H1 (cell line): Measurements from ENCODE around the gene SERPINB11. TPM values are rescaled to one million over a fixed set of nuclear protein-coding genes. Genes with fewer than 3 reads are reported as not detected.

Experiments
- CTCF ChIA-PET: fragments of 300-600 bp; sonication (Branson Sonifier 250); formaldehyde crosslinking; loops from one replicate; lab custom pipeline; 2021; ENCODE audit not compliant: partially characterized antibody; lab: Charles Lee
- POLR2A ChIA-PET: fragments of 300-600 bp; sonication (Branson Sonifier 250); formaldehyde crosslinking; loops from one replicate; lab custom pipeline; 2021; ENCODE audit warnings: inconsistent platforms; ENCODE audit not compliant: partially characterized antibody; lab: Charles Lee
- DNase-seq, 2 experiments: peaks; one replicate each; pipeline versions ENCODE4 v3.0.0 to v3.0.0-alpha.2; 2010 to 2022; ENCODE audit warnings: low spot score in 2 of 2, low read depth in 1 of 2, mixed read lengths in 1 of 2
- FAIRE-seq: peaks from 2 replicates; lab custom pipeline; 2011; peaks lifted over from hg19 to GRCh38; lab: Jason Lieb, UNC
- H2AFZ ChIP-seq: 2 replicates; pipeline ENCODE4 v1.8.1; 2012; ENCODE audit warnings: low read length, inconsistent platforms
- H2AK5ac ChIP-seq: 2 replicates; pipeline ENCODE4 v1.6.1; 2013; ENCODE audit warnings: low read depth, low read length
- H2BK120ac ChIP-seq: replicated peaks from 2 replicates; pipeline ENCODE3; 2013; ENCODE audit warnings: low read depth, low read length, inconsistent platforms
- H2BK12ac ChIP-seq: 2 replicates; pipeline ENCODE4 v1.6.1; 2013; ENCODE audit warnings: low read depth, low read length
- H2BK15ac ChIP-seq: 2 replicates; pipeline ENCODE4 v1.6.1; 2013; ENCODE audit warnings: low read length
- H2BK20ac ChIP-seq: 2 replicates; pipeline ENCODE4 v1.6.1; 2013; ENCODE audit warnings: low read length
- H2BK5ac ChIP-seq: 2 replicates; pipeline ENCODE4 v1.6.1; 2013; ENCODE audit warnings: low read depth, low read length
- H3K14ac ChIP-seq: 2 replicates; pipeline ENCODE4 v1.6.1; 2013; ENCODE audit warnings: inconsistent platforms; ENCODE audit not compliant: insufficient read length
- H3K18ac ChIP-seq: 2 replicates; pipeline ENCODE4 v1.6.1; 2013; ENCODE audit warnings: low read length; ENCODE audit errors: extremely low read depth
- H3K23ac ChIP-seq: 2 replicates; pipeline ENCODE4 v1.6.1; 2013; ENCODE audit warnings: inconsistent platforms; ENCODE audit not compliant: insufficient read length
- H3K23me2 ChIP-seq: 2 replicates; pipeline ENCODE4 v1.6.1; 2013; ENCODE audit warnings: low read depth, low read length
- H3K27ac ChIP-seq: 2 replicates; pipeline ENCODE4 v1.6.1; 2011; ENCODE audit warnings: low read depth, low read length, inconsistent platforms
- H3K27me3 ChIP-seq, 4 experiments: replicated peaks in 1 of 4; 1 replicate in 1 of 4; 2 replicates in 3 of 4; pipeline versions ENCODE4 v1.6.1 to v1.8.1; 2011 to 2013; ENCODE audit warnings: low read length in 3 of 4, mild to moderate bottlenecking in 3 of 4, inconsistent platforms in 2 of 4, mixed read lengths in 2 of 4, moderate library complexity in 1 of 4; ENCODE audit not compliant: control insufficient read depth in 3 of 4, insufficient read depth in 3 of 4; ENCODE audit errors: extremely low read depth in 1 of 4
- H3K36me3 ChIP-seq, 4 experiments: 2 replicates each; pipeline versions ENCODE4 v1.6.1 to v1.8.1; 2011 to 2013; ENCODE audit warnings: mild to moderate bottlenecking in 4 of 4, low read length in 3 of 4, moderate library complexity in 2 of 4, control low read depth in 1 of 4, inconsistent platforms in 1 of 4; ENCODE audit not compliant: insufficient read depth in 4 of 4, control insufficient read depth in 2 of 4
- H3K4ac ChIP-seq: replicated peaks from 2 replicates; pipeline ENCODE3; 2013; ENCODE audit warnings: low read length, low read depth, mixed read lengths, inconsistent platforms; ENCODE audit not compliant: insufficient read length
- H3K4me1 ChIP-seq, 4 experiments: replicated peaks in 1 of 4; 1 replicate in 1 of 4; 2 replicates in 3 of 4; pipeline versions ENCODE4 v1.6.1 to v1.8.1; 2011 to 2013; ENCODE audit warnings: low read length in 3 of 4, inconsistent platforms in 2 of 4, mixed read lengths in 1 of 4; ENCODE audit not compliant: insufficient read depth in 4 of 4, control insufficient read depth in 3 of 4
- H3K4me2 ChIP-seq, 2 experiments: 2 replicates each; pipeline versions ENCODE4 v1.6.1 to v1.8.1; 2011 to 2013; ENCODE audit warnings: low read depth in 2 of 2, low read length in 2 of 2, control low read depth in 1 of 2, inconsistent platforms in 1 of 2, mild to moderate bottlenecking in 1 of 2; ENCODE audit not compliant: insufficient read depth in 1 of 2
- H3K4me3 ChIP-seq, 4 experiments: fragments of 200-600, 300-600 bp in 1 of 4; sonication (generic), shearing (Covaris generic), sonication (Bioruptor Twin) in 1 of 4; 2 replicates each; pipeline versions ENCODE4 v1.5.1 to v1.8.1; 2011 to 2016; ENCODE audit warnings: low read length in 4 of 4, low read depth in 3 of 4, control low read depth in 2 of 4, inconsistent platforms in 2 of 4, mild to moderate bottlenecking in 2 of 4, mixed read lengths in 1 of 4, moderate library complexity in 1 of 4; ENCODE audit not compliant: insufficient read depth in 2 of 4; ENCODE audit errors: extremely low read depth in 1 of 4
- H3K56ac ChIP-seq: replicated peaks from 2 replicates; pipeline ENCODE3; 2013; ENCODE audit warnings: low read depth, mild to moderate bottlenecking, mixed read lengths, low read length, inconsistent platforms; ENCODE audit not compliant: insufficient read length
- H3K79me1 ChIP-seq: 2 replicates; pipeline ENCODE4 v1.6.1; 2013; ENCODE audit warnings: low read depth, low read length, control low read depth
- H3K79me2 ChIP-seq, 2 experiments: 2 replicates each; pipeline versions ENCODE4 v1.6.1 to v1.8.1; 2012 to 2013; ENCODE audit warnings: low read length in 2 of 2, mild to moderate bottlenecking in 2 of 2, inconsistent platforms in 1 of 2; ENCODE audit not compliant: insufficient read depth in 2 of 2, control insufficient read depth in 1 of 2
- H3K9ac ChIP-seq, 4 experiments: replicated peaks in 1 of 4; 1 replicate in 1 of 4; 2 replicates in 3 of 4; pipeline versions ENCODE4 v1.6.1 to v1.8.1; 2011 to 2013; ENCODE audit warnings: low read depth in 3 of 4, low read length in 3 of 4, control low read depth in 2 of 4, mild to moderate bottlenecking in 2 of 4, moderate library complexity in 2 of 4, inconsistent platforms in 1 of 4; ENCODE audit errors: extremely low read depth in 1 of 4
- H3K9me3 ChIP-seq, 2 experiments: 2 replicates each; pipeline versions ENCODE4 v1.6.1 to v1.8.1; 2012 to 2013; ENCODE audit warnings: mild to moderate bottlenecking in 2 of 2, moderate library complexity in 2 of 2, control low read depth in 1 of 2, inconsistent platforms in 1 of 2, low read depth in 1 of 2, low read length in 1 of 2, mixed read lengths in 1 of 2; ENCODE audit not compliant: insufficient read depth in 2 of 2
- H4K20me1 ChIP-seq, 2 experiments: replicated peaks in 1 of 2; 2 replicates each; pipeline versions ENCODE3 to v1.8.1; 2011 to 2013; ENCODE audit warnings: inconsistent platforms in 2 of 2, low read length in 2 of 2, mild to moderate bottlenecking in 1 of 2; ENCODE audit not compliant: insufficient read depth in 2 of 2, control insufficient read depth in 1 of 2
- H4K5ac ChIP-seq: 2 replicates; pipeline ENCODE4 v1.6.1; 2013; ENCODE audit warnings: low read length, low read depth, mixed read lengths, inconsistent platforms; ENCODE audit not compliant: insufficient read length
- H4K8ac ChIP-seq: 2 replicates; pipeline ENCODE4 v1.8.0; 2013; ENCODE audit warnings: mild to moderate bottlenecking, moderate library complexity, low read length, inconsistent platforms; ENCODE audit not compliant: insufficient read depth; ENCODE audit errors: extremely low read depth
- H4K91ac ChIP-seq: replicated peaks from 2 replicates; pipeline ENCODE3; 2013; ENCODE audit warnings: low read length, mixed read lengths, inconsistent platforms; ENCODE audit not compliant: insufficient read length
- ATF2 ChIP-seq: IDR thresholded peaks from 2 replicates; pipeline ENCODE4 v1.6.1; 2012; ENCODE audit warnings: low read length, inconsistent platforms
- MAFK ChIP-seq: IDR thresholded peaks from 2 replicates; pipeline ENCODE4 v1.6.1; 2012; ENCODE audit warnings: low read depth, mild to moderate bottlenecking, improper control_type of control experiment, low read length
- POLR2A ChIP-seq, 2 experiments: IDR thresholded peaks; 1 replicate in 1 of 2; 2 replicates in 1 of 2; pipeline ENCODE4 v1.6.1; 2011; ENCODE audit warnings: low read depth in 2 of 2, low read length in 2 of 2, mild to moderate bottlenecking in 2 of 2; ENCODE audit errors: control extremely low read depth in 1 of 2
- TAF1 ChIP-seq: IDR thresholded peaks from 2 replicates; pipeline ENCODE4 v1.6.1; 2011; ENCODE audit warnings: mild to moderate bottlenecking, low read depth, low read length
- WGBS, 2 experiments: shearing (Covaris generic) in 1 of 2; methylation state at CpG; one replicate each; pipeline versions ENCODE4 v1.1.6 to v1.1.7; 2013 to 2015; ENCODE audit warnings: low lambda C conversion rate in 2 of 2, mixed read lengths in 2 of 2, inconsistent platforms in 1 of 2, low coverage in 1 of 2, missing lambda C conversion rate in 1 of 2; ENCODE audit not compliant: insufficient replicate concordance in 2 of 2, insufficient coverage in 1 of 2, insufficient read length in 1 of 2; ENCODE audit errors: extremely low coverage in 1 of 2, missing lambda C conversion rate in 1 of 2; 5-methylcytosine and 5-hydroxymethylcytosine counted together
- polyA plus RNA-seq, 7 experiments: library from polyadenylated mRNA; depleted of rRNA in 3 of 7; stranded (reverse) in 5 of 7; unstranded in 2 of 7; fragments of >200 nt in 5 of 7; fragments of 200-250 nt in 2 of 7; gene quantifications; 1 replicate in 5 of 7; 2 replicates in 1 of 7; 4 replicates in 1 of 7; pipeline versions ENCODE4 v1.2.1 to v1.2.3, GENCODE V29; 2011 to 2013; ENCODE audit warnings: missing spikeins in 2 of 7, mixed read lengths in 2 of 7
- total RNA-seq: library from RNA; stranded (reverse); fragmentation: NEBNext Ultra II Directional; extraction: Animal tissue kit (Norgen Biotek cat#: 25700); gene quantifications from 2 replicates; pipeline ENCODE4 v1.2.1, GENCODE V29; 2021

The SERPINB11 gene
- total and polyA plus RNA-seq, 2 of the 8 experiments (the other 6 are each of a cell fraction or from before 2014, with no cell fraction given): not detected

- Histone ChIP-seq H2AFZ (no peak overlapping the region), H3K4me3 (no peak overlapping the region), H3K23me2 (no peaks in the 10 kb centered on the region), H3K79me2 (no peaks in the 10 kb centered on the region), H3K56ac (no peak overlapping the region), H3K79me1 (no peaks in the 10 kb centered on the region), H3K9me3 (no peaks in the 10 kb centered on the region), H2BK120ac (no peak overlapping the region), H2BK5ac (no peak overlapping the region), H3K27me3 (no peaks in the 10 kb centered on the region), H4K8ac (no peak overlapping the region), H4K91ac (no peak overlapping the region), H3K27ac (no peak overlapping the region), H2BK15ac (no peak overlapping the region), H2BK20ac (no peak overlapping the region), H3K14ac (no peak overlapping the region), H3K23ac (no peak overlapping the region), H3K4ac (no peak overlapping the region), H2BK12ac (no peak overlapping the region), H4K5ac (no peak overlapping the region), H2AK5ac (no peak overlapping the region), H4K20me1 (no peaks in the 10 kb centered on the region), H3K9ac (no peak overlapping the region), H3K18ac (no peak overlapping the region), H3K36me3 (no peaks in the 10 kb centered on the region), H3K4me2 (no peak overlapping the region), H3K4me1 (no peaks in the 10 kb centered on the region)
- ChIA-PET CTCF (interaction anchor here (1.1 kb wide), 1 partner anchor 170 kb away, joined by 3 read pairs; no protein-coding TSS in a partner anchor), POLR2A (no interaction called here)
- 94% methylated on average over 1 of the region's 1 CpG; no CpG with 5 or more reads in 1 of the 2 experiments for WGBS, 2 experiments
- FAIRE-seq (no peak), DNase-seq (no peak)
- TF ChIP-seq POLR2A (IDR thresholded peaks at IDR 0.05; ENCODE audit: control extremely low read depth in 1 of 2, low read depth in 2 of 2, low read length in 2 of 2): no peak
- no peak for TF ChIP-seq MAFK
- TF ChIP-seq ATF2: no peak
- no peak for TF ChIP-seq TAF1
Measured at GRCh38 chr18:63749489-63749888, 46.7 kb downstream of the SERPINB11 start.
